ENCODE results near the gene TTLL1. TPM values are rescaled to one million over a fixed set of nuclear protein-coding genes. Genes with fewer than 3 reads are reported as not detected.

Gene TTLL1
- total and polyA plus RNA-seq, 4 donors: 0.50 to 2.2 (median 1.1) TPM

- TF ChIP-seq YY1 (IDR thresholded peaks at IDR 0.05): no peak
Observed at GRCh38 chr22:43031617-43032016, 57.6 kb downstream of the TTLL1 start (continued).

- H3K27ac ChIP-seq (ENCODE audit: low read depth in 1 of 2, low read length in 2 of 2): peak overlapping the region; percentile 34 to 51
- TF ChIP-seq REST (IDR thresholded peaks at IDR 0.05) (peak; percentile 26), RXRA (IDR thresholded peaks at IDR 0.05) (peak in 1 of 2 donors; percentile 57), ATF3 (IDR thresholded peaks at IDR 0.05) (no peak), JUND (IDR thresholded peaks at IDR 0.05) (peak in 1 of 2 donors; percentile 35), FOXA2 (IDR thresholded peaks at IDR 0.05) (peak; percentile 37), GABPA (IDR thresholded peaks at IDR 0.05 in 1 of 2, conservative IDR thresholded peaks at IDR 0.05 in 1 of 2) (no peak), MAX (IDR thresholded peaks at IDR 0.05) (no peak), SP1 (IDR thresholded peaks at IDR 0.05) (peak; percentile 74), RAD21 (IDR thresholded peaks at IDR 0.05) (peak; percentile 48 to 51), NR2F2 (IDR thresholded peaks at IDR 0.05) (peak; percentile 45), YY1 (IDR thresholded peaks at IDR 0.05) (peak; percentile 20), HNF4A (conservative IDR thresholded peaks at IDR 0.05) (peak; percentile 76 to 80), HNF4G (IDR thresholded peaks at IDR 0.05) (peak; percentile 59), FOXA1 (IDR thresholded peaks at IDR 0.05) (peak; percentile 38), ZBTB33 (IDR thresholded peaks at IDR 0.05) (no peak)
- H3K9ac ChIP-seq (ENCODE audit: low read depth in 1 of 2, low read length in 2 of 2): no peak overlapping the region
- WGBS: 49% methylated on average over 6 of the region's 6 CpGs
- peaks cover 3 to 31% (median 24%) of the 10 kb centered on the region in 4 donors for H3K4me1 ChIP-seq (ENCODE audit: control insufficient read depth in 4 of 4, insufficient read depth in 4 of 4, low read length in 3 of 4)
- no peak overlapping the region for H3K4me3 ChIP-seq (ENCODE audit: low read depth in 1 of 3, low read length in 3 of 3)
- no peaks in the 10 kb centered on the region for H3K9me3 ChIP-seq (ENCODE audit: control insufficient read depth in 4 of 4, low read length in 3 of 4)
- no peaks in the 10 kb centered on the region for H3K27me3 ChIP-seq (ENCODE audit: control insufficient read depth in 4 of 4, insufficient read depth in 4 of 4, low read length in 3 of 4)
- H3K36me3 ChIP-seq (ENCODE audit: control insufficient read depth in 4 of 4, insufficient read depth in 3 of 4, low read depth in 1 of 4, low read length in 3 of 4): no peaks in the 10 kb centered on the region
- no peak for DNase-seq (ENCODE audit: low spot score)
Observed at GRCh38 chr22:43018615-43019014, 70.6 kb downstream of the TTLL1 start.

All from liver (tissue), 9 donors.